Loucy (cell line): ENCODE measurements around the gene RGN.

Experiments
- CTCF ChIP-seq: fragments of 200-600 bp; sonication (generic); conservative IDR thresholded peaks from 2 replicates; pipeline ENCODE4 v1.5.1; 2014; ENCODE audit warnings: mild to moderate bottlenecking, antibody characterized with exemption, low read length
- EZH2phosphoT487 ChIP-seq: fragments of 200-600 bp; IDR thresholded peaks from 2 replicates; pipeline ENCODE4 v1.6.1; 2018; ENCODE audit warnings: antibody characterized with exemption, mild to moderate bottlenecking, moderate library complexity, borderline replicate concordance

- TF ChIP-seq CTCF = no peak
- no peak for TF ChIP-seq EZH2phosphoT487
Observed at GRCh38 chrX:47093860-47094259, 15.6 kb downstream of the RGN start.
